T-helper 1 cell (primary cell): ENCODE measurements around the gene RNF227.
"Not testable (repeated sequence)": the region's sequence is repeated elsewhere in the genome, so short reads cannot be mapped to it uniquely, and the experiment has no call there.

Experiments used
- DNase-seq, 5 donors: peaks; one replicate each; pipeline ENCODE4 v3.0.0-alpha.2; 2012 to 2020
- total RNA-seq, 4 donors: gene quantifications; one replicate each; lab custom pipeline; 2026; lab: John Stamatoyannopoulos, UW

The RNF227 gene
- 2.7 to 6.2 (median 3.5) reads per million in 4 donors for total RNA-seq

DNA sequence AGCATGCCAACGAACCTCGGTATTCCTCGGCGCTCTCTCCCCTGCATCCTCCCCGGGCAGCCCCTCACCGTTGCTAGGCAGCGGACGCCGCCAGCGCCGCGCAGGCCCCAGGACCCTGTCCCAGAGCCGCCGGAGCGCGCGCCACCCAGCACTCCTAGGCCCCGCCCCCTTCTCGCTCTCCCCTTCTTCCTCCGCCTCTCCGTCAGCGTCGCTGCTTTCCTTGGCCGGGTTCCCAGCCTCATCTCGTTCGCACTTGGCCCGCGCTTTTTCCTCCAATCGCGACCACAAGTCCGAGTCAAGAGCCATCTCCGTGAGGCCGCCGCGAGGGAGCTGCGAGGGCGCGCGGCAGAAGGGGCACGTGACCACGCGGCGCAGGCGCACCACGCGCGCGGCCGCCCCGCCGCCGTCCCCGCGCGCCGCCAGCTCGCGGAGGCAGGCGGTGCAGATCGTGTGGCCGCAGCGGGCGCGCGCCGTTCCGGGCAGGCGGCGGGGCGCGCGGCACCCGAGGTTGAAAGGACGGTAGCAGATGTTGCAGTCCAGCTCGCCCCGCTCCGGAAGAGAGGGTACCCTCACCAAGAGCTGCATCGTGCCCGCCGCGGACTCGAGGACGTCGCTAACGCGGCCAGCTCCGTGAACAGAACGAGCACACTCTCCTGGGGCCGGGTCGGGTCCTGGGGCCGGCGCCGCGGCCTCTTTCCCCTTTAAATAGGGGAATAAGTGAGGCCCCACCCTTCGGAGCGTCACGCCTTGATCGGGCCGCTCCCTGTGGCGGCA lies at the start of gene RNF227:
RNF227 (minus strand) TSS at position 679 of the 774 bp plus-strand sequence; CDS start at position 585, 94 bp downstream.
- peak; percentile 74 to 86 (median 77) for DNase-seq

DNA sequence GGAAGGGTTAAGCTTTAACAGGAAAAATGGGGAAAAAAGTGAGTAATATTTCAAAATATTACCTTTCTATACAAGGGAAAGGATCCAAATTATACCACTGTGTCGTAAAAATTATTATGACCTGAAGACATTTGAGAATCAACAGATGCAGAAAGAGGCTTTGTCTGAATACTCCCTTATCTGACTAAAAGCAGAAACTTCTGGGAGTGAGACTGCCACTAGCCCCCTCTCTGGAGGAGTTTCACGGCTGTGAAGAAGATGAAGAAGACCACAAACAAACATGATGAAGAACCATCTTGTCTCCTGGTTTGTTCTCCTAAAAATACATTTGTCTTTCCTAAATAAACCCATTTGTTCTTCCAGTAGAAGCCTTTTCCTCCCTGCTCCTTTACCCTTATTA lies 45.3 kb upstream of the RNF227 start:
- DNase-seq = no peak

DNA sequence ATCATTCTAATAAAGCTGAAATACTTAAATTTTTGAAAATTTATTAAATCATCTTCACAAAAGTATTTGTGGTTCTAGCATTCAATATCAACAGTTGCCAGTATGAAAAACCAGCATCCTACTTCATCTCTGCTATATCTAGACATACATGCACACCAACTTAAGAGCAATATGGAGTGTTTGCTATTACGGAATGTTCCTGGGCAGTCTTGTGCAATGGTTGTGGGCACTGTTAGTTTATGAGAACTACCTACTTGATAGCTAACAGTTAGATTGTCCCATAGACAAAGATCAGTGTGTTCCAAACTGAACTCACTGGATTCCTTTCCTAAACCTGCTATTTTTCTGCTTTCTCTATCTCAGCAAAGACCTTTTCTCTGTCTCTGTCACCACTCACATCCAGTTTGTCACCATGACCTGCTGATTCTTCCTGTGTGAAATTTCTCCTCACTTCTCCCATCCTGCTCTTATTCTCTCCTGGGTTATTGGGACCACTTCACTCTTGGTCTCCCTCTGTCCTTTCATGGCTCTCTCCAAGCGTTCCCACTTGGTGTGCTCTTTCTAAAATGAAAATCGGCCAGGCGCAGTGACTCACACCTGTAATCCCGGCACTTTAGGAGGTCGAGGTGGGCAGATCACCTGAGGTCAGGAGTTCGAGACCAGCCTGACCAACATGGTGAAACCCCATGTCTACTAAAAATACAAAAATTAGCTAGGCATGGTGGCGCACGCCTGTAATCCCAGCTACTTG lies 43.6 kb upstream of the RNF227 start:
- DNase-seq = no peak

DNA sequence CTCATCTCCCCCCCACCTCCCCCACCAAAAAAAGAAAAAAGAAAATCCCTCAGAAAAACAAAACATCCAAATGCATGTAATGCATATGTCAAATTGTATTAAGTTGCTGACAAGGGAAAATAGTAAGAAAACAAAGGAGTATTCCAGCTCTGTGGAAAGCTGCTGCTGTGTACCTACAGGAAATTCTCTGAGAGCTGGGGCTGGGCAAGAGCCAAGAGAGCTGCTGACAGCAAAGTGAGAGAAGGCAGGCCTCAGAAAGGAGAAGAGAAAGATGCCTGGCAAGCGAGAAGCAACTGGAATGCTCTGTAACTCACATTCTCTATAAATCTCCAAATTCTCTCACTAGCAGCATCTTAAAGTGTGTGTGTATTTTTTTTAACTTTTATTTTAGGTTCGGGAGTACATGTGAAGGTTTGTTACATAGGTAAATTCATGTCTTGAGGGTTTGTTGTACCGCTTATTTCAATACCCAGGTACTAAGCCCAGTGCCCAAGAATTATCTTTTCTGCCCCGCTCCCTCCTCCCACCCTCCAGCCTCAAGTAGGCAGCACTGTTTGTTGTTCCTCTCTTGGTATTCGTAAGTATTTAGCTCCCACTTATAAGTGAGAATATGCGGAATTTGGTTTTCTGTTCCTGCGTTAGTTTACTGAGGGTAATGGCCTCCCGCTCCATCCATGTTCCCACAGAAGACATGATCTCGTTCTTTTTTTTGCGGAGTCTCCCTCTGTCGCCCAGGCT lies 40.3 kb upstream of the RNF227 start:
- DNase-seq = no peak

DNA sequence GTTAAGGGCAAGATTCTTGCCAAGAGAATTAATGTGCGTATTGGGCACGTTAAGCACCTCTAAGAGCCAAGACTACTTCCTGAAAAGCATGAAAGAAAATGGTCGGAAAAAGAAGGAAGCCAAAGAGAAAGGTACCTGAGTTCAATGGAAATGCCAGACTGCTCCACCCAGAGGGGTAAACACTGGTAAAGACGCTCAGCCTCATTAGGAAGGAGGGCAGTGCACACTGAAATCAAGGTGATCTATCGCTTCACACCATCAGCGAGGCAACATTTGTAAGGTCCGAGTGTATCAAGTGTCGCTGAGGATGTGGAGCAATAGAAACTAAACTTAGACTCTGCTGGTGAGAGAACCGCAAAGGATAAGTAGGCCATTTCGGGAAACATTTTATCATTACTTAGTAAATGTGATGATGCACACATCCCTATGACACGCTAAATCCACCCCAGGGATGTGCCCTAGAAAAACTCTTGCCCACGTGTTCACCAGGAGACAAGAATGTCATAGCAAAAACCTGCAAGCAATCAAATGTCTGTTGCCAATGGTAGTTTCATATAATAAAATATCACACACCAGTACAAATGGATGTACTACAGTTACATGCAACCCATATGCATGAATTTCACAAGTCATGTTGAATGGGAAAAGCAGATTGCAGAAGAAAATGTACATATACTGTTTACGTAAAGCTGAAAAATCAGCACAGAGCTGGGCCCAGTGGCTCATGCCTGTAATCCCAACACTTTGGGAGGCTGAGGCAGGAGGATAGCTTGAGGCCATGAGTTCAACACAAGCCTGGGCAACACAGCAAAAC lies 39.5 kb upstream of the RNF227 start:
- DNase-seq = no peak

DNA sequence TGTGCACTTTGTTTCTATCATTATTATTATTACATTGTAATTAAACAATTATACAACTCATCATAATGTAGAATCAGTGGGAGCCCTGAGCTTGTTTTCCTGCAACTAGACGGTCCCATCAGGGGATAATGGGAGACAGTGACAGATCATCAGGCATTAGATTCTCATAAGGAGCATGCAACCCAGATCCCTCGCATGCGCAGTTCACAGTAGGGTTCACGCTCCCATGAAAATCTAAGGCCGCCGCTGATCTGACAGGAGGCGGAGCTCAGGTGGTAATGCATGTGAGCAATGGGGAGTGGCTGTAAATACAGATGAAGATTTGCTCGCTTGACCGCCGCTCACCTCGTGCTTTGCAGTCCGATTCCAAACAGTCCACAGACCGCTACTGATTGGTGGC lies 37.2 kb upstream of the RNF227 start:
- not testable (repeated sequence) for DNase-seq

DNA sequence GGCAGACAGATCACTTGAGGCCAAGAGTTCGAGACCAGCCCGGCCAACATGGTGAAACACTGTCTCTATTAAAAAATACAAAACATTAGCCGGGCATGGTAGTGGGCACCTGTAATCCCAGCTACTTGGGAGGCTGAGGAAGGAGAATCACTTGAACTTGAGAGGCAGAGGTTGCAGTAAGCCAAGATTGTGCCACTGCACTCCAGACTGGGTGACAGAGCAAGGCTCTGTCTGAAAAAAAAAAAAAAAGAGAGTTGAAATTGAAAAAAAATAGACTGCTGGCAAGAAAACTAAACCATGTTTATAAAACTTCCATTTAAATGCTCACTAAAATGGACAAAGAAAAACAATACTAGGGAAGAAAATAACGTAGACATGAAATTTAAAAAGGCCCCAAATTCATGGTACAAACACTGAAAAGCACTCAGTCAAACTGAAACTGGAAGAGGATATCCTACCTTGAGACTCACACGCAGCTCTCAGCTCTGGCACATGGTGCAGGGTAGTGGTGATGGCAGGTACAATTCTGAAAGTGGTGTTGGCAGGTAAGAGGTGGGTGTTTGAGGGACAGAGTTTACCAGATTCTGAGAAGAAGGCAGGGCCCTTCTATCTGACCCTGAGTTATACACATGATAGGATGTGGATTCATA lies 35.2 kb upstream of the RNF227 start:
- DNase-seq = peak in 1 of 5 donors; percentile 82

DNA sequence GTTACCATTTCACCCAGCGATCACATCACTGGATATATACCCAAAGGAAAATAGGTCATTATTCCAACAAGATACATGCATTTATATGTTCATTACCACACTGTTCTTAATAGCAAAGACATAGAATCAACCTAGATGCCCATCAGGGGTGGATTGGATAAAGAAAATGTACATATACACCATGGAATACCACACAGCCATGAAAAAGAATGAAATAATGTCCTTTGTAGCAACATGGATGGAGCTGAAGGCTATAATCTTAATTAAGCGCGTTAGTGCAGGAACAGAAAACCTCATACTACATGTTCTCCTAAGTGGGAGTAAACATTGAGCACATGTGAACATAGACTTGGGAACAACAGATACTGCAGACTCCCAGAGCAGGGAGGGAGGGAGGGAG lies 34.5 kb upstream of the RNF227 start:
- no peak for DNase-seq

DNA sequence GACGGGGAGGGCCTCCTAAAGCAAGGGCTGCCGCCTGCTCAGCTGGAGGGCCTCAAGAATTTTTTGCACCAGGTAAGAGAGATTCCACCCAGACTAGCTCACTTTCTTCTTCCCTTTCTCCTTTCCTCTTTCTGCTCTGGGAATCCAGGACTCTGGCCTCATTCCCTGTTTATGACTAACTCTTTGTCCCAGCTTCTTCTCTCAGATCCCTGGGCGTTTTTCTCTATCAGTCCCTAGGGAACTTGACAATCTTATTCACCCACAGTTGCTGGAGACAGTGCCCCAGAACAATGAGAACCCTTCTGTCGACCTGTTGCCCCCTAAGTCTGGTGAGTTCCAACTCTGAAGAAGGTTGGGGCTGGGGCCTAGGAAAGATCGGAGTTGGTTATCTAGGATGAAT lies 31.6 kb upstream of the RNF227 start:
- DNase-seq = no peak

DNA sequence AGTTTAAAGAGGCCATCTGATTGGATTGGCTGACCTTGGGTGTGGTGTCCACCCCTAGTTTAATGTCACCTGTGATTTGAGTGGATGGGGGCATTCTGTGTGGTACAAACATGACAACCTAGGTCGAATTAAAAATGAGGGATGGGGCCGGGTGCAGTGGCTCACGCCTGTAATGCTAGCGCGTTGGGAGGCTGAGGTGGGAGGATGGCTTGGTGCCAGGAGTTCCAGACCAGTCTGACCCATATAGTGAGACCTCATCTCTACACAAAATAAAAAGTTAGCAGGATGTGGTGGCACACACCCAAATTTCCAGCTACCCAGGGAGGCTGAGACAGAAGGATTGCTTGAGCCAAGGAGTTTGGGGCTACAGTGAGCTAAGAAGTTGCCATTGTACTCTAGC lies 30.4 kb upstream of the RNF227 start:
- no peak for DNase-seq

DNA sequence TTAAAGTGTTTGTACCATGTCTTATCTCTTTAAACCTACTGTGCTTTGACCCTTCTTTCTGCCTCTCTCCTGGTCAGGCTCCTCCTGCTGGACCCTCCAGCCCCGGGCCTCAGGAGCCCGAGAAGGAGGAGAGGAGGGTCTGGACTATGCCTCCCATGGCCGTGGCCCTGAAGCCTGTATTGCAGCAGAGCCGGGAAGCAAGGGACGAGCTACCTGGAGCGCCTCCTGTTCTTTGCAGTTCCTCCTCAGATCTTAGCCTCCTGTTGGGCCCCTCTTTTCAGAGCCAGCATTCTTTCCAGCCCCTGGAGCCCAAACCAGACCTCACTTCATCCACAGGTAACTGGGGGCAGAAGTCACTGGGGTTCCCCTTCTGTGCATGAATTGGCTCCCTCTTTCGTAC lies 29.6 kb upstream of the RNF227 start:
- DNase-seq = no peak

DNA sequence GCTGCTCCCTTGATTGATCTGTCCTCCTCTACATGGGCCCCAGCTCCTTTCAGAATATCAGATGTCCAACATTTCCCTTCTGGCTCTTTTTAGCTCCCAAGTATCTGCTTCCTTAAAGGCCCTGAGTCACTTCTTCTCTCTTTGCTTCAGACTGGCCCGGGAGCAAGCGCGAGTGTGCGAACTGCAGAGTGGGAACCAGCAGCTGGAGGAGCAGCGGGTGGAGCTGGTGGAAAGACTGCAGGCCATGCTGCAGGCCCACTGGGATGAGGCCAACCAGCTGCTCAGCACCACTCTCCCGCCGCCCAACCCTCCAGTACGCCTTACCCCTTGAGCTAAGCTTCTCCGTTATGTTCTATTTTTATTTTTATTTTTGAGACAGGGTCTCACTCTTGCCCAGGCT lies 28.2 kb upstream of the RNF227 start:
- no peak for DNase-seq

DNA sequence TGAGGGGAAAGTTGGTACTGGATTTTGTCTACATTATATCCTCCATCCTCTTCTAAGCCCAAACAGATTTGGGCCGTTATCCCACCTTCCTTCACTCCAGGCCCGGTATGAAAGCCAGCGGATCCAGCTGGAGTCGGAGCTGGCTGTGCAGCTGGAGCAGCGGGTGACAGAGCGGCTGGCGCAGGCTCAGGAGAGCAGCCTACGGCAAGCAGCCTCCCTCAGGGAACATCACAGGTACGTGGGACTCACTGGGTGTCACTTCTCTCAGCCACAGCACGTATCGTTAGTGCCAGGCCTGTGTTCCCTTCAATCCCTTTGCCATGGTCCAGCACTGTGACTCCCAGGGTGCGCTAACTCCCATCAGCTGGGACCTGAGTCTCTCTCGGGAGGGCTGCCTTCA lies 27.2 kb upstream of the RNF227 start:
- no peak for DNase-seq

DNA sequence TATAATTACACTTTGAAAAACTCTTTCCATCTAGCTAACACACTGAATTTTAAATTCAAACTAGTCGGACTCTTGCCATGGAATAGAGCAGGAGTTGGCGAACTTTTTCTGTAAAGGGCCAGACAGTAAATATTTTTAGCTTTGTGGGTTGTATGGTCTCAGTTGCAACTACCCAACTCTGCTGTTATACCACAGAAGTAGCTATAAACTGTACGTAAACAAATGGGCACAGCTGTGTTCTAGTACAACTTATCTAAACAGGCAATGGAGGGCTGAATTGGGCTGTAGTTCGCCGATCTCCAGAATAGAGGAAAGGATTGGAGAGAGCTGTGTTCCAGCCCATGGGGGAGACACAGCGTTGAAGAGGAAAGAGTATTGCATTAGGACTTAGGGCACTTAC lies 24.7 kb upstream of the RNF227 start:
- DNase-seq = no peak

DNA sequence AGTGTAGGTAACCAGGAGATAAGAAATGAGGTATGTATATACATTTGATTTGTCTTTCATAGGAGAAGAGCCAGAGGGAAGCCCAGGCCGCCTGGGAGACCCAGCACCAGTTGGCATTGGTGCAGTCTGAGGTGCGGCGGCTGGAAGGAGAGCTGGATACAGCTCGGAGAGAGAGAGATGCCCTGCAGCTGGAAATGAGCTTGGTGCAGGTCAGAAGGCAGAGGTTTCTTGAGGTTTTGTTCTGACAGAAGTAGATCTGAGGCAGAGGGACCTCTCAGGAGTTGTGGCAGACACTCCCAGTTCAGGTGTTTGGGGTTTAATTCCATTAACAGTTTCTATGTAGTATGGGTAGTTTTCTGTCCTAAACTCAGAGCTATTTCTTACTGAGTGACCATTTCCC lies 23.9 kb upstream of the RNF227 start:
- DNase-seq = no peak

DNA sequence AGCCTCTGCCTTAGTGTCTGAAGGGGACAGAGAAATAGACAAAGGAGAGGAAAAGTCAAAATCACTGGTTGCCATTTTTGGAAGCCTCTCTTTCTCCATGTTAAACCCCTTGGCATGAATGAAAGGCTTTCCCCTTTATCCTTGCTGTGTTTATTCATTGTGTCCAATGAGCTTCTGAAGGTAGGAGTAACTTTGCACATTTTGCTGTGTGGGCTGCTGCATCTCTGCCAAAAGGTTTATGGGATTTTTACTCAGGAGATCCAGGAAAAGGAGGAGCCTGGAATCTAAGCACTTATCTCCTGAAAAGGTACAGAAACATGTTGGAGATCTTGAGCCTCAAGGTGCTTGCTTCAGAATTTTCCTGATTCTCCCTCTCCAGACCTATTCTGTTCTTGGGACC lies 19.8 kb upstream of the RNF227 start:
- no peak for DNase-seq

DNA sequence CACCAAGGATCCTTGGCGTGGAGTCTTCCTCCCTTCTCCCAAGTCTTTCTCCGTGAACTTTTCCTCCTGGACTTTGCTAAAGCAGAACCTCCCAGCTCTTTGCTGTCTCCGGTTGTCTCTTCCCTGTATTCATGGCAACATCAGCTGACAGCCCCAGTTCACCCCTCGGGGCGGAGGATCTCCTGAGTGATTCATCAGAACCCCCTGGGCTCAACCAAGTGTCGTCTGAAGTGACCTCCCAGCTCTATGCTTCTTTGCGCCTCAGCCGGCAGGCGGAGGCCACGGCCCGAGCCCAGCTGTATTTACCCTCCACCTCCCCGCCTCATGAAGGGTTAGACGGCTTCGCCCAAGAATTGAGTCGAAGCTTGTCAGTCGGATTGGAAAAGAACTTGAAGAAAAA lies 16.9 kb upstream of the RNF227 start:
- DNase-seq = peak in 1 of 5 donors; percentile 43

DNA sequence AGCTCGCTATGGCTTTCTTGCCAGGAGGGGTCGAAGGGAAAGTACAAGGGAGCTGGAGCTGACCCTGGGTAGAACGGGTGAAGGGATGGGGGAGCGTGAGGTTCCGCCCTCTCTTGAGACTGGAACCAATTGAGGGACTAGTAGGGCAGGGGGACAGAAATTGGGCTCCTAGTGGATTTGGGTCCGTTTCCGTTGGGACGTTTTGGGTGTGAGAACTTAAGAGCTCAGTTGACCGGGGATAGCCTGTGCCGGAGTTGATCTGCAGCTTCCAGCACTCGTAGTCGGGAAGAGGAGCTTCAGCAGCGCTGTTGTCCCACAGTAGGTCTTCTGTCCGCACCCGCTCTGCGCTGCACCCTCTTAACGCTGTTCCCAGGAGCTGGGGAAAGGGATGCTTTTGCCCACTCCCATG lies 16.4 kb upstream of the RNF227 start:
- DNase-seq = no peak

DNA sequence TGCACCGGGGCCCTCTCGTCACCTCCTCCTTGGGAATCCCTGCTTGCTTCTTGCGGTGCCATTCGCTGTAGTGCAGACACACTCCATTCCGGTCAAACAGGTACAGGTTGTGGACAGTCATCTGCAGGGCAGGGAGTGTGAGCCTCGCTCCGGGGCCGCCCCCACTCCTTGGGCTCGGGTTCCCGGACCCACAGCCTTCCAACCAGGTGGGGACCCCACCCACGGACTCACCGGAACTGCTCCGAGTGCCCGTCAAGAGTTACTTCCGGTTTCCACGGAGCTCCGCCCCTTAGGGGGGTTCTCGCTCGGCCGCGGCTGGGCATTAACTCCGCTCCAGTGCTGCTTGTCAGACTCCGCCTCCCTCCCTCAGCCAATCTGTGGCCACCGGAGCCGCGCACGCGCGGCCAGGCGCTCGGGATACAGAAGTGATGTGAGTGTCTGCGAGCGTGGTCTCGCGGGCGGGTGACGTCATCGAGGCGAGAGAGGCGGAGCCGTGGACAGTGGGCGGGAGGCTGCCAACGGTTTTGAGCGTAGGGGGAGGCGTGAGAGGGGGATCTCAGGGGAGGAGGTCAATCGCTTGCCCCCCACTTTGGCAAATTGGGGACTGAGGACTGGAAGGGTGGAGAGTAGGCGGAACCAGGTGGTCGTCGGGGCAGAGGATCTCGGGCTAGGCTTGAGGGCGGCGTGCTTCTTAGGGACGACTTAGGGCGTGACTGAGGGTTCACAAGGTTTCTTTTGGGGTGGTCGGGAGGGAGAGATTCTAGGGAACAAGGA lies 15.8 kb upstream of the RNF227 start, which contains the start of the genes CNTROB and TRAPPC1:
CNTROB (plus strand) TSS at position 498 of the 774 bp plus-strand sequence. CDS start 874 bp downstream, outside the sequence.
TRAPPC1 (minus strand) TSS at position 238 of the 774 bp plus-strand sequence; CDS start at position 121, 117 bp downstream.
- peak; percentile 99 to 100 (median 99) for DNase-seq

DNA sequence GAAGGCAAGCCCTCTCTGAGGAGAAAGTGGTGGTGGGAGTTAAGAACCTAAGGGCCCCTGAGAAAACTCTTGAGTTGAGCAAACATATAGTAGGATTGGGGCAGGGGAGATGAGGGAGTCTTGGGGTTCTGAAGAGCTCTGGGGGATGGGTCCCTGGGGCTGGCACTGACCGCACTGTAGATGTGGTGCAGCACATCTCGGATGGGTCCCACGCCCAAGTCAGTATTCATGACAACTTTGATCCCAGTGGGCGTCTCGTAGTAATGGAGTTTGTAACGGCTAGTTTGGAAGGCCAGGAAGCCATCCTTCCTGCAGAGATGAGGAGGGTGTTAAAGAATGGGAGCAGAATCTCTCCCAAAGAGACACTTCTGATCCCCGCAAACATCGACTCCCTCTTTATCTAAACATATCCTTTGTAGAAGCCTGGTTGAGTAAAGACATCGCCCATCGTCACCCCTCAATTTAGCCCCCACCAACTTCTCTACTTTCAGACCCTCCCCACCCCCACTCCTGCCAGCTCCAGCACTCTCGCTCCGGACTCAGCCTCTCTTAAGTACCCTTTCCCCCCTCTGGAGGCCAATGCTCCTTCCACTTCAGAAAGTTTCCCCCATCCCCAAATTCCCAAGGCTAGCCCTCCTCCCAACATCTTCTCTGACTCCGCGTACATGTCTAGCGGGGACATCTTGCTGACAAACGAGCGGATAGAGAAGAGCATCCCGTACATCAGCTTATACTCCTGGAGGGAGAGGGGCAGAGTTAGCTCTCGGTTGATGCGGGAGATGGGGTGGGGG lies 14.9 kb upstream of the RNF227 start:
- no peak for DNase-seq
